MCF 10A (cell line): ENCODE results near the gene SDC1. TPM values are rescaled to one million over a fixed set of nuclear protein-coding genes. Genes with fewer than 3 reads are reported as not detected.
A peak's percentile ranks its signal among the peaks of the same experiment; 100 is the strongest.

ENCODE experiments used
- BruUV-seq: library from RNA; stranded (reverse); fragments of 400-500 nt; replicated peaks from 2 replicates; lab custom pipeline; 2021; lab: Mats Ljungman, UMichigan
- CTCF ChIA-PET: fragments of 300-600 bp; sonication (Branson Sonifier 250); formaldehyde crosslinking; extraction: SDS; loops from one replicate; lab custom pipeline; 2021; ENCODE audit warnings: antibody characterized with exemption, inconsistent platforms; lab: Yijun Ruan, JAX
- POLR2A ChIA-PET: fragments of 300-600, 350-650 bp; sonication (Branson Sonifier 250); formaldehyde crosslinking; extraction: SDS; loops from one replicate; lab custom pipeline; 2020; ENCODE audit warnings: antibody characterized with exemption, inconsistent platforms; lab: Yijun Ruan, JAX
- DNase-seq: peaks from one replicate; pipeline ENCODE4 v3.0.0-alpha.2; 2018; ENCODE audit not compliant: unreplicated experiment
- H3K27ac Mint-ChIP-seq: one replicate; pipeline ENCODE4 v1.8.0; 2022; ENCODE audit warnings: mild to moderate bottlenecking, low read depth, mixed read lengths; ENCODE audit not compliant: unreplicated experiment
- H3K27me3 Mint-ChIP-seq: one replicate; pipeline ENCODE4 v1.8.0; 2022; ENCODE audit warnings: mixed read lengths; ENCODE audit not compliant: insufficient read depth, unreplicated experiment
- H3K36me3 Mint-ChIP-seq: one replicate; pipeline ENCODE4 v1.8.0; 2022; ENCODE audit warnings: mild to moderate bottlenecking, moderate library complexity, mixed read lengths; ENCODE audit not compliant: insufficient read depth, unreplicated experiment
- H3K4me1 Mint-ChIP-seq: one replicate; pipeline ENCODE4 v1.8.0; 2022; ENCODE audit warnings: mixed read lengths; ENCODE audit not compliant: insufficient read depth, unreplicated experiment
- H3K4me3 Mint-ChIP-seq: one replicate; pipeline ENCODE4 v1.8.0; 2022; ENCODE audit warnings: mild to moderate bottlenecking, moderate library complexity, mixed read lengths; ENCODE audit not compliant: unreplicated experiment
- H3K9me3 Mint-ChIP-seq: one replicate; pipeline ENCODE4 v1.8.0; 2022; ENCODE audit warnings: mixed read lengths; ENCODE audit not compliant: unreplicated experiment
- CTCF ChIP-seq: fragments of 200-600 bp; IDR thresholded peaks from one replicate; pipeline ENCODE4 v1.8.0; 2022; ENCODE audit warnings: antibody characterized with exemption, mild to moderate bottlenecking; ENCODE audit not compliant: unreplicated experiment
- intact Hi-C: fragments of 100-400 bp; cut with micrococcal nuclease; formaldehyde crosslinking; loops from 2 replicates; pipeline ENCODE4 v1.14.1; 2022
- total RNA-seq: library from RNA; stranded (reverse); gene quantifications from 2 replicates; pipeline ENCODE4 v1.2.3, GENCODE V29; 2022

SDC1 gene
- total RNA-seq, 1 experiment from 2014 or later = 232 TPM

- BruUV-seq = TSS peak; percentile 40
- no peaks in the 10 kb centered on the region for H3K9me3 Mint-ChIP-seq
- no peaks in the 10 kb centered on the region for H3K27me3 Mint-ChIP-seq
- peak overlapping the region; percentile 59 for H3K27ac Mint-ChIP-seq
- no peaks in the 10 kb centered on the region for H3K36me3 Mint-ChIP-seq
- TF ChIP-seq CTCF = peak; percentile 79
- peaks cover 25% of the 10 kb centered on the region for H3K4me1 Mint-ChIP-seq
- POLR2A ChIA-PET = interaction anchor here (0.6 to 8.2 kb wide), 32 partner anchors 8 to 392 kb away, joined by 3 to 222 read pairs (median 5); partner anchors contain the start of gene LAPTM4A
- H3K4me3 Mint-ChIP-seq = peak overlapping the region; percentile 75
- CTCF ChIA-PET = interaction anchor here (0.6 to 8.4 kb wide), 50 partner anchors 8 to 415 kb away, joined by 3 to 140 read pairs (median 5); no protein-coding TSS in a partner anchor
- peak; percentile 81 for DNase-seq
- intact Hi-C loops = loop anchor here (1.0 to 2.0 kb wide), 5 partner anchors 46 to 123 kb away; no protein-coding TSS in a partner anchor
Observed at GRCh38 chr2:20225294-20226151, 593 bp upstream of the SDC1 start.

- peaks cover 21% of the 10 kb centered on the region for H3K4me1 Mint-ChIP-seq
- H3K36me3 Mint-ChIP-seq = peaks cover 4% of the 10 kb centered on the region
- no TSS peak for BruUV-seq
- H3K27me3 Mint-ChIP-seq = no peaks in the 10 kb centered on the region
- DNase-seq = no peak
- intact Hi-C loops = loop anchor here (2.0 kb wide), 1 partner anchor 121 kb away; no protein-coding TSS in a partner anchor
- ChIA-PET CTCF (interaction anchor here (0.5 to 8.4 kb wide), 23 partner anchors 8 to 119 kb away, joined by 3 to 140 read pairs (median 7); no protein-coding TSS in a partner anchor), POLR2A (interaction anchor here (0.9 to 8.2 kb wide), 12 partner anchors 8 to 394 kb away, joined by 3 to 222 read pairs (median 6); partner anchors contain the start of gene LAPTM4A)
- H3K4me3 Mint-ChIP-seq = peak overlapping the region; percentile 75
- no peaks in the 10 kb centered on the region for H3K9me3 Mint-ChIP-seq
- no peak overlapping the region for H3K27ac Mint-ChIP-seq
- TF ChIP-seq CTCF = no peak
Observed at GRCh38 chr2:20224164-20224715, 690 bp downstream of the SDC1 start.

- H3K4me1 Mint-ChIP-seq = peaks cover 25% of the 10 kb centered on the region
- H3K4me3 Mint-ChIP-seq = peak overlapping the region; percentile 75
- H3K27ac Mint-ChIP-seq = peak overlapping the region; percentile 39
- no peaks in the 10 kb centered on the region for H3K9me3 Mint-ChIP-seq
- ChIA-PET POLR2A (interaction anchor here (0.6 to 8.2 kb wide), 15 partner anchors 9 to 394 kb away, joined by 3 to 222 read pairs (median 8); no protein-coding TSS in a partner anchor), CTCF (interaction anchor here (0.8 to 8.4 kb wide), 15 partner anchors 9 to 165 kb away, joined by 3 to 140 read pairs (median 6); no protein-coding TSS in a partner anchor)
- peak; percentile 50 for DNase-seq
- H3K27me3 Mint-ChIP-seq = no peaks in the 10 kb centered on the region
- no TSS peak for BruUV-seq
- TF ChIP-seq CTCF = no peak
- intact Hi-C loops = loop anchor here (2.0 kb wide), 1 partner anchor 121 kb away; no protein-coding TSS in a partner anchor
- peaks cover 4% of the 10 kb centered on the region for H3K36me3 Mint-ChIP-seq
Observed at GRCh38 chr2:20223407-20224163, 1.3 kb downstream of the SDC1 start.
